ENCODE data around the gene NFIC. TPM values are rescaled to one million over a fixed set of nuclear protein-coding genes. Genes with fewer than 3 reads are reported as not detected.
A peak's percentile ranks its signal among the peaks of the same experiment; 100 is the strongest.
"Not testable (repeated sequence)": the region's sequence is repeated elsewhere in the genome, so short reads cannot be mapped to it uniquely, and the experiment has no call there.

Gene NFIC
- total RNA-seq (2014; rRNA removed; shearing (Covaris generic)): 26.2 and 32.5 TPM in 2 replicates

- peak; percentile 81 for DNase-seq (ENCODE audit: low spot score)
These were observed at the start of gene NFIC for GRCh38 chr19:3365836-3366752. NFIC (plus strand) TSS chr19:3366583; CDS start chr19:3366637, 54 bp downstream.

- DNase-seq (ENCODE audit: low spot score): no peak
These were observed 49.6 kb upstream of the NFIC start for GRCh38 chr19:3316659-3317207.

GRCh38 chr19:3319643-3320353 is 46.6 kb upstream of the NFIC start:
- DNase-seq (ENCODE audit: low spot score): peak; percentile 78

- DNase-seq (ENCODE audit: low spot score): no peak
These were observed 46.1 kb upstream of the NFIC start for GRCh38 chr19:3320354-3320670.

GRCh38 chr19:3320853-3321252 is 45.5 kb upstream of the NFIC start:
- no peak for DNase-seq (ENCODE audit: low spot score)

GRCh38 chr19:3321696-3322095 is 44.7 kb upstream of the NFIC start:
- no peak for DNase-seq (ENCODE audit: low spot score)

- DNase-seq (ENCODE audit: low spot score): no peak
These were observed 44.0 kb upstream of the NFIC start for GRCh38 chr19:3322199-3322978.

GRCh38 chr19:3323026-3323425 is 43.4 kb upstream of the NFIC start:
- DNase-seq (ENCODE audit: low spot score): no peak

- DNase-seq (ENCODE audit: low spot score): no peak
These were observed 42.7 kb upstream of the NFIC start for GRCh38 chr19:3323658-3324057.

GRCh38 chr19:3324405-3324856 is 42.0 kb upstream of the NFIC start:
- no peak for DNase-seq (ENCODE audit: low spot score)

- no peak for DNase-seq (ENCODE audit: low spot score)
These were observed 40.9 kb upstream of the NFIC start for GRCh38 chr19:3325451-3325850.

GRCh38 chr19:3328743-3329142 is 37.6 kb upstream of the NFIC start:
- no peak for DNase-seq (ENCODE audit: low spot score)

GRCh38 chr19:3330047-3330446 is 36.3 kb upstream of the NFIC start:
- DNase-seq (ENCODE audit: low spot score): no peak

GRCh38 chr19:3332232-3332631 is 34.2 kb upstream of the NFIC start:
- DNase-seq (ENCODE audit: low spot score): not testable (repeated sequence)

- DNase-seq (ENCODE audit: low spot score): no peak
These were observed 33.3 kb upstream of the NFIC start for GRCh38 chr19:3333020-3333583.

GRCh38 chr19:3333662-3334061 is 32.7 kb upstream of the NFIC start:
- no peak for DNase-seq (ENCODE audit: low spot score)

- DNase-seq (ENCODE audit: low spot score): not testable (repeated sequence)
These were observed 31.5 kb upstream of the NFIC start for GRCh38 chr19:3334749-3335430.

- DNase-seq (ENCODE audit: low spot score): peak; percentile 53
These were observed 30.7 kb upstream of the NFIC start for GRCh38 chr19:3335431-3336350.

- no peak for DNase-seq (ENCODE audit: low spot score)
These were observed 30.1 kb upstream of the NFIC start for GRCh38 chr19:3336351-3336679.

Data from A172 (cell line).